OCI-LY1 (cell line): ENCODE data around the gene EIF1AX.

Source experiments
- EZH2 ChIP-seq: fragments of 200-600 bp; sonication (generic), shearing (Covaris generic); IDR thresholded peaks from 2 replicates; pipeline ENCODE4 v1.8.0; 2017; ENCODE audit warnings: borderline replicate concordance, mixed run types, mild to moderate bottlenecking, antibody characterized with exemption, low read length, moderate library complexity, mixed read lengths
- TF ChIP-seq, protein P1 (sequence below): fragments of 200-600 bp; sonication (generic), shearing (Covaris generic); IDR thresholded peaks from 2 replicates; pipeline ENCODE4 v1.5.1; 2017; ENCODE audit warnings: mild to moderate bottlenecking, antibody characterized with exemption, low read length, moderate library complexity, mixed read lengths

DNA sequence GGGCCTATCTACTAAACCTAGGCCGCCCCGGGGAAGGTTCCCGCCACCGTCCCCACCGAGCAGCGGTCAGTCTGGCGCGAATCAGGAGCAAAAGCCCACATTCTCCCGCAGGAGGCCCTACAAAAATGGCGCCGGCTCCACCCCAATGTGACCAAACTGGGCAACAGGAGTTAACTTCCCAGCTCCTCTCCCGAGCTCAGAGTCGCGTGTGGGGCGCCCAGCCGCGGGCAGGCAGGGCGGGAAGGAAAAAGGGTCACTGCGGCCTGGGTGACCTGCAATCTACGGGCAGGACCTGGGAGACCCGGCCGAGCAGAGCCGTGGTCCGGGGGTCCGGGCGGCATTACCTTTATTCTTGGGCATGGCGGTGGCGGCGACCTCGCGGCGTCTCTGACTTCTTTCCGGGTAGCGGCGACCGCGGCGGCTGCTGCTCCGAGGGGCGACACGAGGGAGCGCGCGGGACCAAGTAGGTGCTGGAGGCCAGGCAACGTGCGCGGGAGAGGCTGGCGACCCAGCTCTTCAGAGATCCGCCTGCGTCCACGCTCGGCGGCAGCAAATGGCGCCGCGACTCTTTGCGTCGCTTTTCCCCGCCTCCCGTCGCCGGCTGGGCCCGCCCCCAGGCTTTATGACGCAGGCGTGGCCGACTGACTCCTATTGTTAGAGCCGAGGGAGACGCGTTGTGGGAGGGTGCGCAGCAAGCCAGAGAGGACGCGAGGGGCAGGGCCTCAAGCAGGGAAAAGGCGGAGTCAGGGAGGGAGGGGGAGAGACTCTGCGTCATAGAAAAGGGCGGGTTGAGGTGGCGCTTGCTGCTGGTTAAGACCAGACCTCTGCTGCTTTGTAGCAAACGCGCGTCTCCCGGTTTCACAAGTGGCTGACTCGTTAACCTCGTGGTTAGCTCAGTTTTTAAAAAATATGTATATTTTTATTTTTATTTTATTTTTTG is at the start of gene EIF1AX:
- TF ChIP-seq, protein P1, sequence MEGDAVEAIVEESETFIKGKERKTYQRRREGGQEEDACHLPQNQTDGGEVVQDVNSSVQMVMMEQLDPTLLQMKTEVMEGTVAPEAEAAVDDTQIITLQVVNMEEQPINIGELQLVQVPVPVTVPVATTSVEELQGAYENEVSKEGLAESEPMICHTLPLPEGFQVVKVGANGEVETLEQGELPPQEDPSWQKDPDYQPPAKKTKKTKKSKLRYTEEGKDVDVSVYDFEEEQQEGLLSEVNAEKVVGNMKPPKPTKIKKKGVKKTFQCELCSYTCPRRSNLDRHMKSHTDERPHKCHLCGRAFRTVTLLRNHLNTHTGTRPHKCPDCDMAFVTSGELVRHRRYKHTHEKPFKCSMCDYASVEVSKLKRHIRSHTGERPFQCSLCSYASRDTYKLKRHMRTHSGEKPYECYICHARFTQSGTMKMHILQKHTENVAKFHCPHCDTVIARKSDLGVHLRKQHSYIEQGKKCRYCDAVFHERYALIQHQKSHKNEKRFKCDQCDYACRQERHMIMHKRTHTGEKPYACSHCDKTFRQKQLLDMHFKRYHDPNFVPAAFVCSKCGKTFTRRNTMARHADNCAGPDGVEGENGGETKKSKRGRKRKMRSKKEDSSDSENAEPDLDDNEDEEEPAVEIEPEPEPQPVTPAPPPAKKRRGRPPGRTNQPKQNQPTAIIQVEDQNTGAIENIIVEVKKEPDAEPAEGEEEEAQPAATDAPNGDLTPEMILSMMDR: no peak
- TF ChIP-seq EZH2: no peak
